ENCODE results near the gene PIP5K1C.

PIP5K1C gene

GRCh38 chr19:3721887-3722442, 21.7 kb upstream of the PIP5K1C start:
- DNase-seq (ENCODE audit: low read depth) = no peak

GRCh38 chr19:3721131-3721886, 21.0 kb upstream of the PIP5K1C start:
- DNase-seq (ENCODE audit: low read depth) = peak; percentile 87

GRCh38 chr19:3720349-3720917, 20.2 kb upstream of the PIP5K1C start:
- DNase-seq (ENCODE audit: low read depth) = no peak

GRCh38 chr19:3719868-3720267, 19.6 kb upstream of the PIP5K1C start:
- DNase-seq (ENCODE audit: low read depth) = no peak

GRCh38 chr19:3716147-3716668, 15.9 kb upstream of the PIP5K1C start:
- no peak for DNase-seq (ENCODE audit: low read depth)

- no peak for DNase-seq (ENCODE audit: low read depth)
Measured at GRCh38 chr19:3712663-3713611, 12.7 kb upstream of the PIP5K1C start.

- no peak for DNase-seq (ENCODE audit: low read depth)
Measured at GRCh38 chr19:3710265-3710812, 10.1 kb upstream of the PIP5K1C start.

- no peak for DNase-seq (ENCODE audit: low read depth)
Measured at GRCh38 chr19:3708207-3708931, 8.1 kb upstream of the PIP5K1C start, which contains the start of gene TJP3. Gene TJP3, plus strand, starts transcription at chr19:3708384. Its CDS starts 20,049 bp downstream, at chr19:3728433.

- DNase-seq (ENCODE audit: low read depth) = no peak
Measured at GRCh38 chr19:3707868-3708206, 7.6 kb upstream of the PIP5K1C start.

- no peak for DNase-seq (ENCODE audit: low read depth)
Measured at GRCh38 chr19:3701200-3701599, 932 bp upstream of the PIP5K1C start.

GRCh38 chr19:3699741-3700241, 477 bp downstream of the PIP5K1C start:
- DNase-seq (ENCODE audit: low read depth) = no peak

GRCh38 chr19:3698974-3699740, 1.1 kb downstream of the PIP5K1C start:
- DNase-seq (ENCODE audit: low read depth) = no peak

- no peak for DNase-seq (ENCODE audit: low read depth)
Measured at GRCh38 chr19:3698386-3698950, 1.8 kb downstream of the PIP5K1C start.

- no peak for DNase-seq (ENCODE audit: low read depth)
Measured at GRCh38 chr19:3697671-3698385, 2.4 kb downstream of the PIP5K1C start.

- DNase-seq (ENCODE audit: low read depth) = no peak
Measured at GRCh38 chr19:3697094-3697493, 3.2 kb downstream of the PIP5K1C start.

GRCh38 chr19:3696660-3696995, 3.6 kb downstream of the PIP5K1C start:
- DNase-seq (ENCODE audit: low read depth) = no peak

- no peak for DNase-seq (ENCODE audit: low read depth)
Measured at GRCh38 chr19:3695986-3696659, 4.1 kb downstream of the PIP5K1C start.

- no peak for DNase-seq (ENCODE audit: low read depth)
Measured at GRCh38 chr19:3695124-3695733, 5.0 kb downstream of the PIP5K1C start.

Measured in activated T-cell treated with anti-CD3 and anti-CD28 coated beads for 48 hours (primary cell).